HG03045 (cell line): ENCODE data around the gene GEN1.

Experiments
- ATAC-seq: cut with Tn5 transposase; IDR thresholded peaks from one replicate; pipeline ENCODE4 v1.9.1; 2021; ENCODE audit warnings: mild to moderate bottlenecking, moderate library complexity; ENCODE audit not compliant: unreplicated experiment

GEN1 gene

GRCh38 chr2:17793803-17794354 is 39.9 kb downstream of the GEN1 start:
- no peak for ATAC-seq

GRCh38 chr2:17795309-17795708 is 41.4 kb downstream of the GEN1 start:
- no peak for ATAC-seq

- no peak for ATAC-seq
Measured at GRCh38 chr2:17798338-17798737, 44.4 kb downstream of the GEN1 start.

- ATAC-seq: no peak
Measured at GRCh38 chr2:17799301-17800120, 45.6 kb downstream of the GEN1 start.

GRCh38 chr2:17800219-17800618 is 46.3 kb downstream of the GEN1 start:
- no peak for ATAC-seq

GRCh38 chr2:17800693-17801458 is 46.9 kb downstream of the GEN1 start:
- no peak for ATAC-seq

GRCh38 chr2:17803497-17803896 is 49.6 kb downstream of the GEN1 start:
- no peak for ATAC-seq

GRCh38 chr2:17804358-17804757 is 50.4 kb downstream of the GEN1 start:
- peak; percentile 49 for ATAC-seq

- ATAC-seq: no peak
Measured at GRCh38 chr2:17805166-17805565, 51.2 kb downstream of the GEN1 start.

GRCh38 chr2:17805717-17806363 is 51.9 kb downstream of the GEN1 start:
- ATAC-seq: no peak

- peak; percentile 52 for ATAC-seq
Measured at GRCh38 chr2:17813010-17813741, 59.2 kb downstream of the GEN1 start.

GRCh38 chr2:17813742-17814473 is 60.0 kb downstream of the GEN1 start:
- ATAC-seq: peak; percentile 91

- no peak for ATAC-seq
Measured at GRCh38 chr2:17814601-17815000, 60.7 kb downstream of the GEN1 start.

- no peak for ATAC-seq
Measured at GRCh38 chr2:17815468-17816184, 61.7 kb downstream of the GEN1 start.

GRCh38 chr2:17816396-17817245 is 62.7 kb downstream of the GEN1 start, which contains the start of gene MSGN1:
TSS of gene MSGN1 (plus strand) at chr2:17816460. CDS start at chr2:17816519, 59 bp downstream.
- ATAC-seq: no peak

- ATAC-seq: no peak
Measured at GRCh38 chr2:17818235-17818815, 64.4 kb downstream of the GEN1 start.

GRCh38 chr2:17821080-17821479 is 67.1 kb downstream of the GEN1 start:
- ATAC-seq: no peak
